Naive thymus-derived CD4-positive, alpha-beta T cell (primary cell): ENCODE data around the gene MAN1C1. TPM values are rescaled to one million over a fixed set of nuclear protein-coding genes. Genes with fewer than 3 reads are reported as not detected.

ENCODE experiments used
- ATAC-seq: fragments of 150-1000 bp; cut with Tn5 transposase; 2 replicates; pipeline ENCODE4 v1.10.0; 2021; ENCODE audit warnings: mild to moderate bottlenecking, moderate library complexity
- CTCF ChIA-PET: fragments of 350-600 bp; sonication (Branson Sonifier 250); formaldehyde crosslinking; loops from one replicate; lab custom pipeline; 2021; ENCODE audit warnings: antibody characterized with exemption; lab: Charles Lee
- POLR2A ChIA-PET: fragments of 350-600 bp; sonication (Branson Sonifier 250); formaldehyde crosslinking; loops from one replicate; lab custom pipeline; 2021; ENCODE audit warnings: antibody characterized with exemption, inconsistent platforms; lab: Charles Lee
- DNase-seq, 9 donors: peaks; one replicate each; pipeline versions ENCODE4 v3.0.0 to v3.0.0-alpha.2; 2020 to 2022; ENCODE audit warnings: mixed read lengths in 1 of 9
- H3K27ac ChIP-seq: one replicate; pipeline ENCODE4 v1.7.0; 2013; ENCODE audit warnings: mild to moderate bottlenecking, low read depth, low read length, moderate library complexity
- H3K27me3 ChIP-seq, 2 donors: one replicate each; pipeline ENCODE4 v1.7.0; 2013; ENCODE audit warnings: low read length in 2 of 2, mild to moderate bottlenecking in 2 of 2, moderate library complexity in 2 of 2; ENCODE audit not compliant: control insufficient read depth in 2 of 2, insufficient read depth in 2 of 2
- H3K36me3 ChIP-seq, 3 experiments: 1 replicate in 2 of 3; 2 replicates in 1 of 3; pipeline ENCODE4 v1.7.0; 2013; ENCODE audit warnings: low read length in 3 of 3, mild to moderate bottlenecking in 3 of 3, moderate library complexity in 1 of 3; ENCODE audit not compliant: insufficient read depth in 3 of 3, control insufficient read depth in 2 of 3
- H3K4me1 ChIP-seq, 2 donors: one replicate each; pipeline ENCODE4 v1.7.0; 2013; ENCODE audit warnings: low read length in 2 of 2, mild to moderate bottlenecking in 2 of 2, moderate library complexity in 1 of 2; ENCODE audit not compliant: control insufficient read depth in 2 of 2, insufficient read depth in 2 of 2
- H3K4me3 ChIP-seq: 2 replicates; pipeline ENCODE4 v1.7.0; 2013; ENCODE audit warnings: mild to moderate bottlenecking, low read length
- H3K9me3 ChIP-seq, 3 experiments: 1 replicate in 2 of 3; 2 replicates in 1 of 3; pipeline ENCODE4 v1.7.0; 2013; ENCODE audit warnings: low read length in 3 of 3; ENCODE audit not compliant: control insufficient read depth in 2 of 3
- H3K27ac Mint-ChIP-seq, 9 donors: one replicate each; pipeline ENCODE4 v1.8.0; 2020 to 2022; ENCODE audit warnings: mixed read lengths in 9 of 9, mild to moderate bottlenecking in 8 of 9, moderate library complexity in 5 of 9, inconsistent platforms in 2 of 9
- H3K27me3 Mint-ChIP-seq, 5 donors: one replicate each; pipeline ENCODE4 v1.8.0; 2021 to 2022; ENCODE audit warnings: mixed read lengths in 5 of 5, mild to moderate bottlenecking in 1 of 5
- H3K36me3 Mint-ChIP-seq, 5 donors: one replicate each; pipeline ENCODE4 v1.8.0; 2020 to 2022; ENCODE audit warnings: mixed read lengths in 5 of 5, mild to moderate bottlenecking in 3 of 5, inconsistent platforms in 1 of 5
- H3K4me1 Mint-ChIP-seq, 7 donors: one replicate each; pipeline ENCODE4 v1.8.0; 2020 to 2022; ENCODE audit warnings: mixed read lengths in 7 of 7, mild to moderate bottlenecking in 3 of 7, inconsistent platforms in 1 of 7
- H3K4me3 Mint-ChIP-seq, 10 donors: one replicate each; pipeline ENCODE4 v1.8.0; 2020 to 2022; ENCODE audit warnings: mild to moderate bottlenecking in 10 of 10, mixed read lengths in 10 of 10, moderate library complexity in 6 of 10, inconsistent platforms in 2 of 10
- H3K9me3 Mint-ChIP-seq, 11 donors: one replicate each; pipeline ENCODE4 v1.8.0; 2020 to 2022; ENCODE audit warnings: mixed read lengths in 11 of 11, mild to moderate bottlenecking in 4 of 11, inconsistent platforms in 1 of 11, moderate library complexity in 1 of 11
- intact Hi-C, 2 donors: fragments of 100-400 bp; cut with micrococcal nuclease; formaldehyde crosslinking; loops; one replicate each; pipeline ENCODE4 v1.15.1; 2023
- polyA plus RNA-seq, 2 donors: library from polyadenylated mRNA; unstranded; fragments of 300-500 nt; fragmentation: Illumina TruSeq; gene quantifications; one replicate each; pipeline ENCODE4 v1.2.3, GENCODE V29; 2021
- total RNA-seq, 6 experiments: library from RNA in 5 of 6; stranded (reverse) in 5 of 6; gene quantifications; 1 replicate in 5 of 6; 2 replicates in 1 of 6; pipeline ENCODE4 v1.2.3 and lab custom pipeline; 2021 to 2026

MAN1C1 gene
- total and polyA plus RNA-seq, 7 experiments from 2014 or later: 16.0 to 85.5 (median 61.0) TPM

DNA sequence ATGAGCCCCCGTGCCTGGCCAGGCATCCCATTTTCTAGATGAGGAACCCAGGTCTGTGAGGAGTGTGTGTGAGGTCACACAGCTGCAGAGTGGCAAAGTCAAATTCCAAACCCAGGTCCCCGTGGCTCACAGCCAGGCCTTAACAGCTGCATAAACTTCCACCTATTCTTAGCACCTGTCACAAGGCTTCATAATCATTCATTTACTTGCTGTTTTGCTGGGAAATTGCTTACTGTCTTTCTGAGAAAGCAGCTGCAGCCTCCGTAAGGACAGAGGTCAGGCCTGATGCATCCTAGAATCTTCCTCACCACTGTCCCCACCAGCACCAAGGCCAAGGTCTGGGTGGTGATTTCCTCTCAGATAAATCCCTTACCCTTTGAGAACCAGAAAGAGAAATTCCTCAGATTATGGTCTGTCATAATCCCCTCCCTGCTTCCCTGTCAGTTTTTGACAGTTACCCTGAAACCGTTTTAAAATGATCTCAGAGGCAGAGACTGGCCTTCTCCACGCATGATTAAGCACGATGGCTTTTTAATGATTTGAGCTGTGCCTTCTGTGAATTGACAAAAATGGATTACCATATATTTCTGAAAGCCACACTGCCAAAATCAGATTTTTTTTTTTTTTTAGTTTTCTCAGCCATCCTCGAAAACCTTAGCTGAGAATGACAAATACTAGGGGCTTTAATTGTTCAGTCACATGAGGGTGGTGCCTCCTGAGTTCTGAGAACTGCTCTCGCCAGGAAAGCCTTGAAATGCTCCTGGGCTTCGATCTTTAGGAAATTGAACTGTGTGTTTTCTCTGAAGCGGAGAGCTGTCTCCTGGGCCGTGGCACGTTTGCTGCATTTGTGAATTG, 113.4 kb downstream of the MAN1C1 start:
- Mint-ChIP-seq H3K27me3 (peaks cover 0 to 54% (median 0%) of the 10 kb centered on the region in 5 donors), H3K9me3 (no peaks in the 10 kb centered on the region), H3K36me3 (peaks cover 0 to 26% (median 3%) of the 10 kb centered on the region in 5 donors), H3K4me3 (peak overlapping the region; percentile 51 to 75 (median 62)), H3K27ac (peak overlapping the region in 8 of 9 donors; percentile 64 to 86 (median 76)), H3K4me1 (peaks cover 27 to 96% (median 87%) of the 10 kb centered on the region in 7 donors)
- peaks cover 15 to 55% of the 10 kb centered on the region in 2 donors for H3K4me1 ChIP-seq
- H3K4me3 ChIP-seq: no peak overlapping the region
- ATAC-seq: no peak
- ChIA-PET POLR2A (interaction anchor here (0.6 kb wide), 2 partner anchors 51 to 241 kb away, joined by 3 to 4 read pairs; no protein-coding TSS in a partner anchor), CTCF (interaction anchor here (0.6 kb wide), 2 partner anchors 24 to 70 kb away, joined by 3 to 6 read pairs; no protein-coding TSS in a partner anchor)
- intact Hi-C loops: loop anchor here in 1 of 2 donors (2.0 kb wide), 1 partner anchor 45 kb away; no protein-coding TSS in a partner anchor
- DNase-seq: no peak
- H3K9me3 ChIP-seq: no peaks in the 10 kb centered on the region
- H3K36me3 ChIP-seq: peaks cover 0 to 19% (median 0%) of the 10 kb centered on the region in 3 experiments
- H3K27me3 ChIP-seq: no peaks in the 10 kb centered on the region
- peak overlapping the region; percentile 1 for H3K27ac ChIP-seq

DNA sequence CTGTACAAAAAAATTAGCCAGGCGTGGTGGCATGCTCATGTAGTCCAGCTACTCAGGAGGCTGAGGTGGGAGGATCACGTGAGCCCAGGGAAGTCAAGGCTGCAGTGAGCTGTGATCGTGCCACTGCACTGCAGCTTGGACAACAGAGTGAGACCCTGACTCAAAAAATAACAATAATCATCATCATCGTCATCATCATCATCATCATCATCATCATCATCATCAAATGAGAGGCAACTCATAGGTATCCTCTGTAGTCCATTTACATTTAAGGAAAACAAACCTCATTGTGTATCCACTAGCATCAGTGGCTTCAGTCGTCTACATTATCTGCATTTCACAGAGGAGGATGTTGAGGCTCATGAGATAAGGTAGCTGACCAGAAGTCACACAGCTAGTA, 114.6 kb downstream of the MAN1C1 start:
- intact Hi-C loops: loop anchor here in 1 of 2 donors (2.0 kb wide), 1 partner anchor 44 kb away; no protein-coding TSS in a partner anchor
- H3K4me3 ChIP-seq: no peak overlapping the region
- Mint-ChIP-seq H3K4me3 (peak overlapping the region in 6 of 10 donors; percentile 16 to 75 (median 44)), H3K4me1 (peaks cover 27 to 93% (median 84%) of the 10 kb centered on the region in 7 donors), H3K9me3 (no peaks in the 10 kb centered on the region), H3K27ac (peak overlapping the region in 7 of 9 donors; percentile 64 to 85 (median 69)), H3K36me3 (peaks cover 0 to 33% (median 3%) of the 10 kb centered on the region in 5 donors), H3K27me3 (peaks cover 0 to 54% (median 0%) of the 10 kb centered on the region in 5 donors)
- CTCF ChIA-PET: no interaction called here
- H3K9me3 ChIP-seq: no peaks in the 10 kb centered on the region
- H3K36me3 ChIP-seq: peaks cover 0 to 15% (median 0%) of the 10 kb centered on the region in 3 experiments
- H3K4me1 ChIP-seq: peaks cover 15 to 52% of the 10 kb centered on the region in 2 donors
- POLR2A ChIA-PET: no interaction called here
- no peak overlapping the region for H3K27ac ChIP-seq
- no peak for DNase-seq
- no peak for ATAC-seq
- no peaks in the 10 kb centered on the region for H3K27me3 ChIP-seq

DNA sequence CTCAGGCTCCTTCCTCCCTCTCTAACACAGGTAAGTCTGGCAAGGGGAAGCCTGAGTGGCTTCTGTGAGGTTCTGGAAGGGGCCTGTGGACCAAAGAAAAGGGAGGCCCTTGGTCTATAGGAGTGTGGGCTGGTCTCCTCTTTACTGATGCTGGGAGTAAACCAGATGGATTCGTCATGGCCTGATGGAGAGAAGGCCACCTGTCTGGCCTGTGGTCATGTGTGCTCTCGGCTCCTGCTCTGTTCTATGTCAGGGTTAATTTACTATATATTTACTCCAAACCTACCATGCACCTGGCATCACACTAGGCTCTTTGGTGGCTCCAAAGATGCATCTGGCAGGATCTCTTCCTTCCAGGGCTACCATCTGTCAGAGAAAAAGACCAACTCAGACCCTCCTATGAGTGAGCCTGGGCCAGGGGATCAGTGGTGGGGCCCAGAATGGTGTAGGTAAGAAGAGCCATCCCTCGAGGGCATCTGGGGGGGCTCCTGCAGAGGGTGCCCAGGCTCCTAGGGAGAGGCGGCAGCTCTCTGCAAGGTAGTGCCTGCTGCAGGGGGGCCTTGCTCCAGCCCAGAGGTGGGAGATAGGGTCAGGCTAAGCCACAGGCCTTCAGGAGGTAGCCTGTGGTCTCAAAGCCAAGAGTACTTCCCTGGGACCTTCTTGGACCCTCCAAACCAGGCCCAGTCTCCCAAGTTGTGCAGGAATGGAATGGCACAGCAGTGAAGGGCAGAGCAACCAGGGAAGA, 115.2 kb downstream of the MAN1C1 start:
- ChIA-PET POLR2A (no interaction called here), CTCF (interaction anchor here (1.7 kb wide), 1 partner anchor 113 kb away, joined by 5 read pairs; no protein-coding TSS in a partner anchor)
- ATAC-seq (no peak), DNase-seq (no peak)
- Histone ChIP-seq H3K36me3 (peaks cover 0 to 11% (median 0%) of the 10 kb centered on the region in 3 experiments), H3K4me3 (no peak overlapping the region), H3K4me1 (peaks cover 15 to 53% of the 10 kb centered on the region in 2 donors), H3K27me3 (no peaks in the 10 kb centered on the region), H3K27ac (no peak overlapping the region), H3K9me3 (no peaks in the 10 kb centered on the region)
- peak overlapping the region in 7 of 9 donors; percentile 31 to 77 (median 69) for H3K27ac Mint-ChIP-seq
- peak overlapping the region in 4 of 10 donors; percentile 24 to 75 (median 40) for H3K4me3 Mint-ChIP-seq
- H3K27me3 Mint-ChIP-seq: peaks cover 0 to 53% (median 0%) of the 10 kb centered on the region in 5 donors
- H3K36me3 Mint-ChIP-seq: peaks cover 0 to 33% (median 3%) of the 10 kb centered on the region in 5 donors
- intact Hi-C loops: loop anchor here in 1 of 2 donors (2.0 kb wide), 1 partner anchor 43 kb away; no protein-coding TSS in a partner anchor
- peaks cover 27 to 93% (median 84%) of the 10 kb centered on the region in 7 donors for H3K4me1 Mint-ChIP-seq
- no peaks in the 10 kb centered on the region for H3K9me3 Mint-ChIP-seq

DNA sequence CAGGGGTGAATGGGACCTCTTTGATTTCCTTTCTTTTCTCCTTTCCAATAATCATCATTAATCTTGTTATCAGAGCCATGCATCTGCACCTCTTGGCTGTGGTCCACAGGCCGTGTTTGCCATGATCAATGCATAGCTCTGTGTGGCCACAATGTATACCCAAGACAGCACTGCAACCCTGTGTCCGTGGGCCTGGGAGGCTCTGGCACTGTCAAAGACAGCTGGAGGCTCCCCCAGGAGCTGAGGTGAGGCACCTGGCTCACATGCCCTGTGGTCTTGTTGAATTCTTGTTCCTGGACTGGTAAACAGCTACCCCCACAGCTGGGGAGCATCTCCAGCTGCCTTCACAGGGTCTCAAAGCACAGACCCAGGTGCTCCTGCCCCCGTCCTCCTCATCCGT, 116.2 kb downstream of the MAN1C1 start:
- H3K27me3 ChIP-seq: no peaks in the 10 kb centered on the region
- Mint-ChIP-seq H3K9me3 (peaks cover 0 to 3% (median 0%) of the 10 kb centered on the region in 11 donors), H3K27ac (peak overlapping the region in 5 of 9 donors; percentile 35 to 81 (median 40)), H3K36me3 (peaks cover 0 to 36% (median 5%) of the 10 kb centered on the region in 5 donors), H3K27me3 (peaks cover 0 to 56% (median 0%) of the 10 kb centered on the region in 5 donors), H3K4me1 (peaks cover 23 to 93% (median 84%) of the 10 kb centered on the region in 7 donors), H3K4me3 (peak overlapping the region in 3 of 10 donors; percentile 43 to 67 (median 56))
- peaks cover 15 to 49% of the 10 kb centered on the region in 2 donors for H3K4me1 ChIP-seq
- no peak for ATAC-seq
- intact Hi-C loops: no loop called here
- CTCF ChIA-PET: interaction anchor here (0.5 to 1.7 kb wide), 2 partner anchors 114 to 329 kb away, joined by 5 read pairs; no protein-coding TSS in a partner anchor
- no peak for DNase-seq
- no peaks in the 10 kb centered on the region for H3K9me3 ChIP-seq
- no peak overlapping the region for H3K27ac ChIP-seq
- peaks cover 0 to 14% (median 0%) of the 10 kb centered on the region in 3 experiments for H3K36me3 ChIP-seq
- no peak overlapping the region for H3K4me3 ChIP-seq
- POLR2A ChIA-PET: no interaction called here

DNA sequence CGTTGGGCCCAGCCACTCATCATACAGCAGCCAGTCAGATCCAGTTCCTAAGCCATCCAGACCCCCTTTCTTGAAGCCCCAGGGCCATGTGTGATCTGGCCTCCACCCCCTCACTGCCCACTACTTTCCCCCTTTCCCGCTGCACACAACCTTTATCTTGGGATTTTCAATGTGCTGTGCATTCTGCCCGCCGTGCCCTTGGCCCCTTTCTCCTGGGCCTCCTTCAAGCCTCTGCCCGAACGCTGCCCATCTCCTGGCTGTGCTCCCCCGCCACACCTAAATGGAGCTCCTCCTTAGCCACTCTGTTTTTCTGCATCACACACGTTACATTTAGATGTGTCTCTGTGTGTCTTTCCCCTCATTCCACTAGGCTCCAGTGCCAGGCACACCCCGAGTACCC, 116.7 kb downstream of the MAN1C1 start:
- Mint-ChIP-seq H3K27me3 (peaks cover 0 to 56% (median 0%) of the 10 kb centered on the region in 5 donors), H3K4me3 (peak overlapping the region in 2 of 10 donors; percentile 16 to 67), H3K9me3 (peaks cover 0 to 3% (median 0%) of the 10 kb centered on the region in 11 donors), H3K36me3 (peaks cover 0 to 36% (median 5%) of the 10 kb centered on the region in 5 donors), H3K27ac (peak overlapping the region in 6 of 9 donors; percentile 34 to 81 (median 39)), H3K4me1 (peaks cover 23 to 93% (median 84%) of the 10 kb centered on the region in 7 donors)
- H3K4me3 ChIP-seq: no peak overlapping the region
- no peak for DNase-seq
- H3K36me3 ChIP-seq: peaks cover 0 to 14% (median 0%) of the 10 kb centered on the region in 3 experiments
- H3K27ac ChIP-seq: no peak overlapping the region
- no peak for ATAC-seq
- intact Hi-C loops: no loop called here
- no peaks in the 10 kb centered on the region for H3K9me3 ChIP-seq
- ChIA-PET CTCF (interaction anchor here (1.7 kb wide), 1 partner anchor 115 kb away, joined by 5 read pairs; no protein-coding TSS in a partner anchor), POLR2A (no interaction called here)
- H3K27me3 ChIP-seq: no peaks in the 10 kb centered on the region
- H3K4me1 ChIP-seq: peaks cover 15 to 47% of the 10 kb centered on the region in 2 donors
